GM19324 (cell line): ENCODE measurements around the gene FGF9.

Experiments
- ATAC-seq: cut with Tn5 transposase; IDR thresholded peaks from one replicate; pipeline ENCODE4 v1.9.1; 2021; ENCODE audit warnings: mild to moderate bottlenecking, moderate library complexity; ENCODE audit not compliant: unreplicated experiment, low FRiP score

Gene FGF9

GRCh38 chr13:21673789-21674489 lies 3.1 kb downstream of the FGF9 start:
- ATAC-seq, result peak; percentile 43

GRCh38 chr13:21674490-21675009 lies 3.7 kb downstream of the FGF9 start:
- no peak for ATAC-seq

- ATAC-seq, result no peak
Measured at GRCh38 chr13:21675095-21675991, 4.5 kb downstream of the FGF9 start.

GRCh38 chr13:21676611-21677021 lies 5.7 kb downstream of the FGF9 start:
- ATAC-seq, result no peak

GRCh38 chr13:21677075-21677623 lies 6.3 kb downstream of the FGF9 start:
- ATAC-seq, result no peak

- no peak for ATAC-seq
Measured at GRCh38 chr13:21683034-21683733, 12.3 kb downstream of the FGF9 start.

- ATAC-seq, result no peak
Measured at GRCh38 chr13:21684576-21684975, 13.7 kb downstream of the FGF9 start.

GRCh38 chr13:21685485-21686064 lies 14.7 kb downstream of the FGF9 start:
- ATAC-seq, result no peak

- ATAC-seq, result peak; percentile 88
Measured at GRCh38 chr13:21686751-21687391, 16.0 kb downstream of the FGF9 start.

GRCh38 chr13:21688056-21688455 lies 17.2 kb downstream of the FGF9 start:
- no peak for ATAC-seq

- ATAC-seq, result no peak
Measured at GRCh38 chr13:21689097-21689496, 18.2 kb downstream of the FGF9 start.

GRCh38 chr13:21690955-21691354 lies 20.1 kb downstream of the FGF9 start:
- no peak for ATAC-seq

GRCh38 chr13:21691500-21691899 lies 20.6 kb downstream of the FGF9 start:
- ATAC-seq, result no peak

GRCh38 chr13:21691928-21692327 lies 21.1 kb downstream of the FGF9 start:
- no peak for ATAC-seq

GRCh38 chr13:21694831-21695230 lies 24.0 kb downstream of the FGF9 start:
- ATAC-seq, result no peak

- ATAC-seq, result no peak
Measured at GRCh38 chr13:21695546-21695945, 24.7 kb downstream of the FGF9 start.

GRCh38 chr13:21696865-21697448 lies 26.1 kb downstream of the FGF9 start:
- ATAC-seq, result no peak

- no peak for ATAC-seq
Measured at GRCh38 chr13:21698817-21699679, 28.2 kb downstream of the FGF9 start.
